ENCODE data around the gene SETD1A. TPM values are rescaled to one million over a fixed set of nuclear protein-coding genes. Genes with fewer than 3 reads are reported as not detected.

Gene SETD1A
- total and polyA plus RNA-seq, 2 of the 8 experiments (the other 6 are each of a cell fraction or from before 2014, with no cell fraction given): 4.8 to 29.0 TPM

GRCh38 chr16:30948667-30949649 is 8.6 kb upstream of the SETD1A start, which contains the start of gene ORAI3 (continued):
- TF ChIP-seq, protein P1, sequence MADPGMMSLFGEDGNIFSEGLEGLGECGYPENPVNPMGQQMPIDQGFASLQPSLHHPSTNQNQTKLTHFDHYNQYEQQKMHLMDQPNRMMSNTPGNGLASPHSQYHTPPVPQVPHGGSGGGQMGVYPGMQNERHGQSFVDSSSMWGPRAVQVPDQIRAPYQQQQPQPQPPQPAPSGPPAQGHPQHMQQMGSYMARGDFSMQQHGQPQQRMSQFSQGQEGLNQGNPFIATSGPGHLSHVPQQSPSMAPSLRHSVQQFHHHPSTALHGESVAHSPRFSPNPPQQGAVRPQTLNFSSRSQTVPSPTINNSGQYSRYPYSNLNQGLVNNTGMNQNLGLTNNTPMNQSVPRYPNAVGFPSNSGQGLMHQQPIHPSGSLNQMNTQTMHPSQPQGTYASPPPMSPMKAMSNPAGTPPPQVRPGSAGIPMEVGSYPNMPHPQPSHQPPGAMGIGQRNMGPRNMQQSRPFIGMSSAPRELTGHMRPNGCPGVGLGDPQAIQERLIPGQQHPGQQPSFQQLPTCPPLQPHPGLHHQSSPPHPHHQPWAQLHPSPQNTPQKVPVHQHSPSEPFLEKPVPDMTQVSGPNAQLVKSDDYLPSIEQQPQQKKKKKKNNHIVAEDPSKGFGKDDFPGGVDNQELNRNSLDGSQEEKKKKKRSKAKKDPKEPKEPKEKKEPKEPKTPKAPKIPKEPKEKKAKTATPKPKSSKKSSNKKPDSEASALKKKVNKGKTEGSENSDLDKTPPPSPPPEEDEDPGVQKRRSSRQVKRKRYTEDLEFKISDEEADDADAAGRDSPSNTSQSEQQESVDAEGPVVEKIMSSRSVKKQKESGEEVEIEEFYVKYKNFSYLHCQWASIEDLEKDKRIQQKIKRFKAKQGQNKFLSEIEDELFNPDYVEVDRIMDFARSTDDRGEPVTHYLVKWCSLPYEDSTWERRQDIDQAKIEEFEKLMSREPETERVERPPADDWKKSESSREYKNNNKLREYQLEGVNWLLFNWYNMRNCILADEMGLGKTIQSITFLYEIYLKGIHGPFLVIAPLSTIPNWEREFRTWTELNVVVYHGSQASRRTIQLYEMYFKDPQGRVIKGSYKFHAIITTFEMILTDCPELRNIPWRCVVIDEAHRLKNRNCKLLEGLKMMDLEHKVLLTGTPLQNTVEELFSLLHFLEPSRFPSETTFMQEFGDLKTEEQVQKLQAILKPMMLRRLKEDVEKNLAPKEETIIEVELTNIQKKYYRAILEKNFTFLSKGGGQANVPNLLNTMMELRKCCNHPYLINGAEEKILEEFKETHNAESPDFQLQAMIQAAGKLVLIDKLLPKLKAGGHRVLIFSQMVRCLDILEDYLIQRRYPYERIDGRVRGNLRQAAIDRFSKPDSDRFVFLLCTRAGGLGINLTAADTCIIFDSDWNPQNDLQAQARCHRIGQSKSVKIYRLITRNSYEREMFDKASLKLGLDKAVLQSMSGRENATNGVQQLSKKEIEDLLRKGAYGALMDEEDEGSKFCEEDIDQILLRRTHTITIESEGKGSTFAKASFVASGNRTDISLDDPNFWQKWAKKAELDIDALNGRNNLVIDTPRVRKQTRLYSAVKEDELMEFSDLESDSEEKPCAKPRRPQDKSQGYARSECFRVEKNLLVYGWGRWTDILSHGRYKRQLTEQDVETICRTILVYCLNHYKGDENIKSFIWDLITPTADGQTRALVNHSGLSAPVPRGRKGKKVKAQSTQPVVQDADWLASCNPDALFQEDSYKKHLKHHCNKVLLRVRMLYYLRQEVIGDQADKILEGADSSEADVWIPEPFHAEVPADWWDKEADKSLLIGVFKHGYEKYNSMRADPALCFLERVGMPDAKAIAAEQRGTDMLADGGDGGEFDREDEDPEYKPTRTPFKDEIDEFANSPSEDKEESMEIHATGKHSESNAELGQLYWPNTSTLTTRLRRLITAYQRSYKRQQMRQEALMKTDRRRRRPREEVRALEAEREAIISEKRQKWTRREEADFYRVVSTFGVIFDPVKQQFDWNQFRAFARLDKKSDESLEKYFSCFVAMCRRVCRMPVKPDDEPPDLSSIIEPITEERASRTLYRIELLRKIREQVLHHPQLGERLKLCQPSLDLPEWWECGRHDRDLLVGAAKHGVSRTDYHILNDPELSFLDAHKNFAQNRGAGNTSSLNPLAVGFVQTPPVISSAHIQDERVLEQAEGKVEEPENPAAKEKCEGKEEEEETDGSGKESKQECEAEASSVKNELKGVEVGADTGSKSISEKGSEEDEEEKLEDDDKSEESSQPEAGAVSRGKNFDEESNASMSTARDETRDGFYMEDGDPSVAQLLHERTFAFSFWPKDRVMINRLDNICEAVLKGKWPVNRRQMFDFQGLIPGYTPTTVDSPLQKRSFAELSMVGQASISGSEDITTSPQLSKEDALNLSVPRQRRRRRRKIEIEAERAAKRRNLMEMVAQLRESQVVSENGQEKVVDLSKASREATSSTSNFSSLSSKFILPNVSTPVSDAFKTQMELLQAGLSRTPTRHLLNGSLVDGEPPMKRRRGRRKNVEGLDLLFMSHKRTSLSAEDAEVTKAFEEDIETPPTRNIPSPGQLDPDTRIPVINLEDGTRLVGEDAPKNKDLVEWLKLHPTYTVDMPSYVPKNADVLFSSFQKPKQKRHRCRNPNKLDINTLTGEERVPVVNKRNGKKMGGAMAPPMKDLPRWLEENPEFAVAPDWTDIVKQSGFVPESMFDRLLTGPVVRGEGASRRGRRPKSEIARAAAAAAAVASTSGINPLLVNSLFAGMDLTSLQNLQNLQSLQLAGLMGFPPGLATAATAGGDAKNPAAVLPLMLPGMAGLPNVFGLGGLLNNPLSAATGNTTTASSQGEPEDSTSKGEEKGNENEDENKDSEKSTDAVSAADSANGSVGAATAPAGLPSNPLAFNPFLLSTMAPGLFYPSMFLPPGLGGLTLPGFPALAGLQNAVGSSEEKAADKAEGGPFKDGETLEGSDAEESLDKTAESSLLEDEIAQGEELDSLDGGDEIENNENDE (IDR thresholded peaks at IDR 0.05; ENCODE audit: insufficient replicate concordance, low read length): no peak
- TF ChIP-seq E2F6 (IDR thresholded peaks at IDR 0.05) (0 out of 2 replicates have a peak, but pooled peaks have one; percentile 7), TBP (IDR thresholded peaks at IDR 0.05; ENCODE audit: low read depth, low read length) (0 out of 2 replicates have a peak, but pooled peaks have one; percentile 16)

Data from H1 (cell line).